GM12891 (cell line): ENCODE results near the gene RHOV.

ENCODE experiments used
- PAX5 ChIP-seq: IDR thresholded peaks from 2 replicates; pipeline ENCODE4 v1.6.1; 2011; ENCODE audit warnings: low read length, moderate library complexity, mild to moderate bottlenecking; ENCODE audit not compliant: insufficient read depth, severe bottlenecking
- POLR2A ChIP-seq: IDR thresholded peaks from 2 replicates; pipeline ENCODE4 v1.6.1; 2011; ENCODE audit warnings: low read depth, low read length, control low read depth
- POLR2AphosphoS5 ChIP-seq: IDR thresholded peaks from 2 replicates; pipeline ENCODE4 v1.6.1; 2011; ENCODE audit warnings: low read depth, low read length, control low read depth
- SPI1 ChIP-seq: IDR thresholded peaks from 2 replicates; pipeline ENCODE4 v1.6.1; 2011; ENCODE audit warnings: low read depth, low read length, control low read depth
- TAF1 ChIP-seq: IDR thresholded peaks from 2 replicates; pipeline ENCODE4 v1.6.1; 2011; ENCODE audit warnings: low read depth, low read length, control low read depth

- TF ChIP-seq POLR2A: no peak
- TF ChIP-seq POLR2AphosphoS5: no peak
- no peak for TF ChIP-seq SPI1
- TF ChIP-seq TAF1: no peak
- TF ChIP-seq PAX5: no peak
Observed at GRCh38 chr15:40899536-40900207, 25.6 kb upstream of the RHOV start.
